ENCODE measurements around the gene SFXN1. TPM values are rescaled to one million over a fixed set of nuclear protein-coding genes. Genes with fewer than 3 reads are reported as not detected.

SFXN1 gene
- total and polyA plus RNA-seq, 9 of the 15 experiments (the other 6 are each of a cell fraction or from before 2014, with no cell fraction given), result 31.8 to 261 (median 113) TPM

GRCh38 chr5:175484829-175485228 is 6.5 kb downstream of the SFXN1 start (continued):
- no peak for TF ChIP-seq ZNF407 (IDR thresholded peaks at IDR 0.05; ENCODE audit: low read depth)
- no peak for TF ChIP-seq GABPA (tag; conservative IDR thresholded peaks at IDR 0.05; ENCODE audit: low read depth)
- no peak for TF ChIP-seq ZNF76 (CRISPR knock-in tag; IDR thresholded peaks at IDR 0.05; ENCODE audit: borderline replicate concordance)
- TF ChIP-seq KAT7 (CRISPR knock-in tag; IDR thresholded peaks at IDR 0.05; ENCODE audit: borderline replicate concordance), result no peak

All from K562 (cell line).